Measurements from ENCODE around the gene TOGARAM1.
A peak's percentile ranks its signal among the peaks of the same experiment; 100 is the strongest.

Gene TOGARAM1

DNA sequence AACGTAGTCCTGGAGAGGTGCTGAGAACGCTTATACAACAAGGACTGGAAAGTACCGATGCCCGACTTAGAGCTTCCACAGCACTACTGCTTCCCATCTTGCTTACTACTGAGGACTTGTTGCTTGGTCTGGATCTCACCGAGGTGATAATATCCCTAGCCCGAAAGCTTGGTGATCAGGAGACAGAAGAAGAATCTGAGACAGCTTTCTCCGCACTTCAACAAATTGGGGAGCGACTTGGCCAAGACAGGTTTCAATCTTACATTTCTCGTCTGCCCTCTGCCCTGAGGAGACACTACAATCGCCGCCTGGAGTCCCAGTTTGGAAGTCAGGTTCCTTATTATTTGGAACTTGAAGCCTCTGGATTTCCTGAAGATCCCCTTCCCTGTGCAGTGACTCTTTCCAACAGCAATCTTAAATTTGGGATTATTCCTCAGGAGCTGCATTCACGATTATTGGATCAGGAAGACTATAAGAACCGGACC is 1.1 kb downstream of the TOGARAM1 start:
- no peak for DNase-seq

DNA sequence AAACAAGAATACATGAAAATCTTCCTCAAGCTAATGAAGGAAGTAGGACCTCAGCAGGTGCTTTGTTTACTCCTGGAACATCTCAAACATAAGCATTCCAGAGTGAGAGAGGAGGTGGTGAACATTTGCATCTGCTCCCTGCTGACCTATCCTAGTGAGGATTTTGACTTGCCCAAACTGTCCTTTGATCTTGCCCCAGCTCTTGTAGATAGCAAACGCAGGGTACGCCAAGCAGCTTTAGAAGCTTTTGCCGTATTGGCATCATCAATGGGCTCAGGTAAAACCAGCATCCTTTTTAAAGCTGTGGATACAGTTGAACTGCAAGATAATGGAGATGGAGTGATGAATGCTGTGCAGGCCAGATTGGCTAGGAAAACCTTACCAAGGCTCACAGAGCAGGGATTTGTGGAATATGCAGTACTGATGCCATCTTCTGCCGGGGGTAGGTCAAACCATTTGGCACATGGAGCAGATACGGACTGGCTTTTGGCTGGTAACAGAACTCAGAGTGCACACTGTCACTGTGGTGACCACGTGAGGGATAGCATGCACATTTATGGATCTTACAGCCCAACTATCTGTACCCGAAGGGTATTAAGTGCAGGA is 1.9 kb downstream of the TOGARAM1 start:
- no peak for DNase-seq

DNA sequence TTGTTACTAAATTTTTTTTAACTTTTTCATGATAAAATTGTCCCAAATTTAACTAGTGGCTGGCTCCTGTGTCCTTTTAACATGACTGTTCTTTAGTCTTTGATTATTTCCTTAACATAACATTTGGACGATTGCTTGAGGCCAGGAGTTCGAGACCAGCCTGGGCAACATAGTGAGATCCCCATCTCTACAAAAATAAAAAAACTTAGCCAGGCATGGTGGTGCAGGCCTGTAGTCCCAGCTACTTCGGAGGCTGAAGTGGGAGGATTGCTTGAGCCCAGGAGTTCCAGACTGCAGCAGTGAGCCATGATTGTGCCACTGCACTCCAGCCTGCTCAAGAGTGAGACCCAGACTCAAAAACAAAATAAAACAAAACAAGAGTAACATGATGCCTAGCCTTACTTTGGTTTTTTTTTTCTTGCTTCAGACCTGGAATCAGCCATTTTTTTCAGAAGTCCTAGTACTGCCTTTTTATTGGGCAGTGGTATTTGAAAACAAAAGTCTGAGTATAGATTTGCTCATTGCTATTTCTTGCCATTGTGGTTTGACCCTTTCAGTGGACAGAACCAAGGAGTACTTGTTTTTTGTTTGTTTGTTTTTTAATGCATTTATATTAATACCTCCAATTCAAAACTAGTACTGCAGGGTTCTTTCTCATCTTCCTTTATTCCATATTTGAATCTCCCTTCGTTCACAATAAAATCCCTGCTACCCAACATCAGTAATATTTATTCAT is 4.8 kb downstream of the TOGARAM1 start:
- DNase-seq, result peak; percentile 12

DNA sequence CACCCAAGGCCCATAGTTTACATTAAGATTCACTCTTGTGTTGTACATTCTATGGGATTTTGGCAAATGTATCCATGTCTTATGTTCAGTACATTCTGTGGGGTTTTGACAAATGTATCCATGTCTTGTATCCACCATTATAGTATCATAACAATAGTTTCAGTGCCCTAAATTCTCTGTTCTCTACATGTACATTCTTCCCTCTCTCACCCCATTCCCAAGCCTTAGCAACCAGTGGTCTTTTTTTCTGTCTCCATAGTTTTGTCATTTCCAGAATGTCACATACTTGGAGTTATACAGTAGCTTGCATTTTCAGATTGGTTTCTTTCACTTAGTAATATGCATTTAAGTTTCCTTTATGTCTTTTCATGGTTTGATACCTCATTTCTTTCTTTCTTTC is 6.7 kb downstream of the TOGARAM1 start:
- no peak for DNase-seq

DNA sequence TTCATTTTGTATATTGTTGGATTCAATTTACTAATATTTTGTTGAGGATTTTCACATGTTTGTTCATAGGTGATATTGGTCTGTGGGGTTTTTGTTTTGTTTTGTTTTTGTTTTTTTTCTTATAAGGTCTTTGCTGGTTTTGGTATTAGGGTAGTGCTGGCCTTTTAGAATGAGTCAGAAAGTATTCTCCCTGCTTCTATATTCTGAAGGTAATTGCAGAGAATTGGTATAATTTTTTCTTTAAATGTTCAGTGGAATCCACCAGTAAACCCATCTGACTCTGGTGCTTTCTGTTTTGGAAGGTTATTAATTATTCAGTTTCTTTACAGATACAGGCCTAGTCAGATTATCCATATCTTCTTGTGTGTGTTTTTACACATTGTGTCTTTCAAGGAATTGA is 8.9 kb downstream of the TOGARAM1 start:
- DNase-seq, result no peak

DNA sequence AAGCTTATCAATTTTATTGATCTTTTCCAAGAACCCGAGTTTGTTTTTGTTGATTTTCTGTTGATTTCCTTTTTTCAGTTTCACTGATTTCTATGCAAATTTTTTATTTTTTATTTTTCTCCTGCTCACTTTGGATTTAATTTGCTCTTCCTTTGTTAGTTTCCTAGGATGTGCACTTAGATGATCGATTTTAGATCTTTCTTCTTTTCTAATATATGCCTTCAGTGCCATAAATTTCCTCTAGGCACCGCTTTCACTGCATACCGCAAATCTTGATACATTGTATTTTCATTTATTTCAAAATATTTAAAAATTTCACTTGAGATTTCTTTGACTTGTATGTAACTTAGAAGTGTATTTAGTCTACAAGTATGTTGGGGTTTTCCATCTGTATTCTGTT is 9.5 kb downstream of the TOGARAM1 start:
- DNase-seq, result no peak

DNA sequence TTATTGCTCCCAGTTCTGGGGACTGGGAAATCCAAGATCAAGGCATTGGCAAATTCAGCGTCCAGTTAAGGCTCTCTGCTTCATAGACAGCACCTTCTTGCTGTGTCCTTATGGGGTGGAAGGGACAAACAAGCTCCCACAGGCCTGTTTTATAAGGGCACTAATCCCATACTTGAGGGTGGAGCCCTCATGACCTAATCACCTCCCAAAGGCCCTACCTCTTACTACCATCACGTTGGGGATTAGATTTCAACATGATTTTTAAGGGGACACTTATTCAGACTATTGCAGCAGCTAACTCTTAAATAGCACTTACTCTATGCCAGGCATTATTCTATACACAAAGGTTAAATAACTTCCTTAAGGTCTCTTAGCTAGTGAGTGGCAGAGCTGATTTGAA is 17.3 kb downstream of the TOGARAM1 start:
- DNase-seq, result no peak

DNA sequence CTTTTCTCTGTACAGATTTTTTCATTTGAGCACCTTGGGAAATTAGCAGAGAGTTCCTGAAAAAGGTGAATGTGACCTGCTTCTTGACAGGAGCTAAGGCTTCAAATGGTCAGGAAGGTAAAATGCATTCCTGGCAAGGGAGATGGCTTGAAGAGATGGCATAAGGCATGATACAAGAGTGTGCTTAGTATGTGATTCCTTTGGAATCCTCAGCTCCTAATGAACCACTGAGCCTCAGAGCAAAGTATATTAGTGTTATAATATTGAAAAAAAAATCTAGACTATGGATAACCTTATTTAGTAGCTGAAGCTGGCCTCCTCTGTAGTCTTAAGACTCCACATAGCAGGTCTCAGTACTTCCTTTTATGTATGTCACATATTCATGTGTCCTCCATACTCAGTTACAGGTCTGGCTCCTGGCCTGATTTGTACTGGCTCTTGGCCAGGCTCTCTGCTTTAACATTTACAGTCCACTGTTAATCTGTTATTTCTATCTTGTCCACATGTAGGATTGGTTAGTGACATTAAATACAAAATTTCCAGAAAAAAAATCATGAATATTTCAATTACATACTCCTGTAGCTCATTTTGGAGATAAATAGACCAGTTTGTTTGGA is 17.9 kb downstream of the TOGARAM1 start:
- DNase-seq, result no peak

DNA sequence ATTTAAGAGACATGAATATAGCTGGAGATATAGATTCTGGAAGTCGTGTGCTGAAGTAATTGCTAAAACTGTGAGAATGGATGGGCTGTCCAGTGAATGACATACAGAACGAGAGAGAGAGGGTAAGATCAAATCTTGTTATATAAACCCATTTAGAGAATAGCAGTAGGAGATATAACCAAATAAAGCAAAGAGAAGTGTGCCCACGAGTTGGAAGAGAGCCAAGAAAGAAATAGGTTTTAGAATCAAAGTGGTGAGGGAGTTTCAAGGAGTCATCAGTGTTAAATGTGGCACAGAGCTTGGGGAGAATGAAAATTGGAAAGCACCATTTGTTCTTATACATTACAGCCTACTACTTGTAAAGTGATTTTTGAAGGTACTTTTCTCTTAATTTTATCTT is 19.2 kb downstream of the TOGARAM1 start:
- peak; percentile 9 for DNase-seq

DNA sequence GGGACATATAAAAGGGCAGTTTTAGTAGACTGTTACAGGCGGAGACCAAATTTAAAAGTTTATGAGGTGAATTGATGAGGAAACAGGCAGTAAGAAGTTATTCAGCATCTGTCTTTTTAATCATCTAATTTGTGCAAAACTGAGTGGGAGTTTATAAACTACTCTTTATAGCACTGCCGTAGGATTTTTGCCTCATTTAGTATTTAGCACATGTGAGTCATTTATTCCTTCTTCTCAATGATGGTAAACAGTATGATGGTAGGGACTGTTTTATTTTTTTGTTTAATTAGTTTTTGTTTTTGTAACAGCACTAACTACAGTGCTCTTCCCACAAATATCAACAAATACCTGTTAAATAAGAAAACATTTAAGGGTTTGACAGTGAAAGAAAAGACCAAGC is 20.6 kb downstream of the TOGARAM1 start:
- DNase-seq, result no peak

DNA sequence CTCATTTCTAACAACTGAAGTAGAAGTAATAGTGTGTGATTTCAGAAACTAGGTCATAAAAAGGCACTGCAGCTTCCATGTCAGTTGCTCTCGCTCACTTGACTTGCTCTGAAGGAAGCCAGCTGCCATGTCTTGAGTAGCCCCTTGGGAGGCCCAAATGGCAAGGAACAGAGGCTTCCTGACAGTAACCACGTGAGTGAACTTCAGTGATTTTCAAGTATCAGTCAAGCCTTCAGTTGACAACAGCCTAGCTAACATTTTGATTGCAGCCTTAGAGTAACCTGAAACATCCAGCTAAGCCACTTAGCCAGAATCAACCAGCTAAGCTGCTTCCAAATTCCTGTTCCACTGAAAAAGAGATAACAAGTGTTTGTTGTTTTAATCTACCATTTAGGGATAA is 26.7 kb downstream of the TOGARAM1 start:
- no peak for DNase-seq

DNA sequence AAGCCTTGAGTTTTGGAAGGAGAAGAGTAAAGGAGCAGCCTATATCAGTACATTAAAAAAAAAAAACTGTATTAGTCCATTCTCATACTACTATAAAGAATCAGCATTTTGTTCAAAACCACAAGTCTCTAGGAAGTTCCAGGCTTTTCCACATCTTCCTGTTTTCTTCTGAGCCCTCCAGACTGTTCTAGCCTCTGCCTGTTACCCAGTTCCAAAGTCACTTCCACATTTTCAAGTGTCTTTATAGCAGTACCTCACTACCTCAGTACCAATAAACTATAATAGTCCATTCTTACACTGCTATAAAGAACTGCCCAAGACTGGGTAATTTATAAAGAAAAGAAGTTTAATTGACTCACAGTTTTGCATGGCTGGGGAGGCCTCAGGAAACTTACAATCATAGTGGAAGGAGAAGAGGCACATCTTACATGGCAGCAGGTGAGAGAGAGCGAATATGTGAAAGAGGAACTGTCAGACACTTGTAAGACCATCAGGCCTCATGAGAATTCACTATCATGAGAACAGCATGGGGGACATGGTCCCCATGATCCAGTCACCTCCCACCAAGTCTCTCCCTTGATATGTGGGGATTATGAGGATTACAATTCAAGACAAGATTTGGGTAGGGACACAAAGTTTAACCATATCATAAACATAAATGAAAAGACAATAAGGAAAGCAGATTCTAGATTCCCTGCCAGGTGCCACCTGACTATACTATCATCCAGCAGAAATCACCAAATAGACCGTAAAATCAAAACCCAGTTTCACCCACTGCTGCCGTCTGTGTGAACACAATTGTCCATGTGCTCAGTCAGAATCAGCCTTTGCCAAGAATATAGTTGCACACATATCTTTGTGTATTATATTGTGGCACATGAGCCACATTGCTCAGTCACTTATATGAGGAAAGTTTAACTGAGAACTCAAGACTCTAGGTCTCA is 27.8 kb downstream of the TOGARAM1 start:
- DNase-seq, result peak; percentile 31

DNA sequence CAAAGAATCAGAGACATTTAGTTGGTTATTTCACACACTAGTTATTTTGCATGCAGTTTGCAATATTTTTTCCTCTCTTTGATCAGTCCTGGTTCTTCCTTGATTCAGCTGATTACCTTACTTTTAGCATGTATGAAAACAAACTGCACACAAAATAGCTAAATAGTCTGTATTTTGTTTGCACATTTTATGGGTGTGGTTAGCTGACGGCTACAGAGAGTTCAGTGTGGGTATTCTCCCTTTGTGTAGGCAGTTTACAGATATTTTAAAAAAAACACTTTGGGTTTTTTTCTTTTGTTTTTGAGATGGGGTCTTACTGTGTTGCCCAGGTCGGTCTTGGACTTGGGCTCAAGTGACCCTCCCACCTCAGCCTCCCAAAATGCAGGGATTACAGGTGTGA is 28.5 kb downstream of the TOGARAM1 start:
- no peak for DNase-seq

DNA sequence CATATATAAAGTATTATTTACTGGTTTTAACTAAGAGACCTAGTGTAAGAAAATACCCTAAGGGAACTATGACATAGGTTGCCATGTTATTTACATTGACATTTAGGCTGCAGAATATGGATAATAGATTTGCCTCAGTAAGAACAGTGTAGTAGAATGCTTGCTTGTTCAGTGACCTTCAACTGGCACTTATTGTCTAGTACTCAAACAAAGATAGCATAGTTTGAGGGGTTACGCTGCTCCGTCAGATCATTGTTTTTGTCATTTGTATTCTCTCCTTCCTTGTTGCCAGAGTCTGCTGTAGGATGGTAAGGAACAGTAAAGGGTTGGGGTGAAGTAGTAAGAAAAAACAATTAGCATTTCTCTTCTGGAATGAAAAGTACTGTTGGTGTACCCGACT is 33.2 kb downstream of the TOGARAM1 start:
- DNase-seq, result no peak

DNA sequence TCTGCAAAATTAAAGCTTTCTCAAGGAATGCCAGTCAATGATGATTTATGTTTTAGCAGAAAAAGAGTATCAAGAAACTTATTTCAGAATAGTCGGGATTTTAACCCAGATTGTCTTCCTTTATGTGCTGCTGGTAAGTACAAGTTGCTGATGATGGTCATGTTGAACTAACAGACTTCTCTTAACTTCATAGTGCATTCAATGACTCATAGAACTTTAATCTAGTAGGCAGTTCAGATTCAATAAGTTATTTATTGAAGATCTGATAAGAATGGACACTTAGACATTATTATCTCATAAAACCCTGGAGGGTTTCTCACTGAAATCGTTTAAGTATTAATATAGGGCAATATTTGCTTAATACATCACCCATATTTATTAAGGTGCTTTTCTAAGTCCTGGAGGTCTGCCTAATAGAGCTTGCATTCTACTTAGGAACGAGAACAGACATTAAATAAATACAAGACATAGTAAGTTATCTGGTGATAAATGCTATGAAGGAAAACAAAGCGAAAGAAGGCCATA is 33.8 kb downstream of the TOGARAM1 start:
- no peak for DNase-seq

DNA sequence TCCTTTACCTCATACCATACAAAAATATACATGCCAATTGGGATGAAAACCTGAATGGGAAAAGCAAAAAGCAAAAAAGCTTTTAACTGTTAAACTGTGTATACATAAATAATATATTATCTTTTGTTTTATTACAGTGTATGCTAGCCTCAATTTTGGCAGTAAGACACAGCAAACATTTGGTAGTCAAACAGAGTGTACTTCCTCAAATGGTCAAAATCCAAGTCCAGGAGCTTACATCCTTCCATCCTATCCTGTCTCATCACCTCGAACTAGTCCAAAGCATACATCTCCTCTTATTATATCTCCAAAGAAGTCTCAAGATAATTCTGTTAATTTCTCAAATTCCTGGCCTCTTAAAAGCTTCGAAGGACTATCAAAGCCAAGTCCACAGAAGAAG is 41.9 kb downstream of the TOGARAM1 start:
- no peak for DNase-seq

DNA sequence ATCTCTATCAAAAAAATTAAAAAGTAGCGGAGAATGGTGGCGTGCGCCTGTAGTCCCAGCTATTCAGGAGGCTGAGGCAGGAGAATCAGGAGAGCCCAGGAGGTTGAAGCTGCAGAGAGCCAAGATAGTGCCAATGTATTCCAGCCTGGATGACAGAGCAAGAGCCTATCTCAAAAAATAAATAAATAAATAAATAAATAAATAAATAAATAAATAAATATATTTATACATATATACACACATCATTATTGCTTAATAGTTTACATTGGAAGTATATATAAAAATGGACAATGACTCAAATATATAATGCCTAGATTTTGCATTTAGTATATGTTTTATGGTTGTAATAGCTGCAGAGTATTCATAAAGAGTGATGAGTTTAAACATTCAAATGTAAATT is 53.1 kb downstream of the TOGARAM1 start:
- no peak for DNase-seq

DNA sequence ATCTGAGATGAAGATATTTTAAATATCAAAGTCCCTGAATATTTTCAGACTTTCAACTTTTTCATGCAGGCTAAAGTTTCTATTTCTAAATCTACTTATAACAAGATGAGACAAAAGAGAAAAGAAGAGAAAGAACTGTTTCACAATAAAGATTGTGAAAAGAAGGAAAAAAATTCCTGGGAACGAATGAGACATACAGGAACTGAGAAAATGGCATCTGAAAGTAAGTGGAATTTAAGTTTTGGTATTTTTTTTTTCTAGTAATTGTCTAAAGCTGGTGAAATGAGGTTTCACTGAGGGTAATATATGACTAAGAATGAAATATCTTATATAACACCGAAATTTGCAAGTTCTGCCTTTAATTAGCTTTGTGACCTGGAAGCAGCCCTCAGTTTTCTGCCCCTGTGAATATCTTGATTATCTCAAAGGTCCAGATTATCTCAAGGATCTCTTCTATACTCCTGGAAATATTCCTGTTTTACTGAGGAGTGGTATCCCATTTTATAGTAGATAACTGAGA is 66.2 kb downstream of the TOGARAM1 start:
- DNase-seq, result no peak

DNA sequence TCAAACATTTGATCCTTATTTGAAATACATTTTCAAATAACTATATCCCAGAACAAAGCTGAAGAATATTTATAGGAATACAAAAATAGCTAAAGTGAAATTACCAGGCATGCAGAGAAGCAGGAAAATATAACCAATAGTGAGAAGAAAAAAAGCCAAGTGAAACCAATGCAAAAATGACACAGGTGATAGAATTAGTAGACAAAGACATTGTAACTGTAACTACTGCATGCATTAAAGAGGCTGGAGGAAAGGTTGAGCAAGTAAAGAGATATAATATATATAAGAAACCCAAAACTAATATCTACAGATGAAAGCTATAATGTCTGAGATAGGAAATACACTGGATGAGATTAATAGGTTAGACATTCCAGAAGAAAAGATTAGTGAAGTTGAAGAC is 72.7 kb downstream of the TOGARAM1 start:
- DNase-seq, result no peak

DNA sequence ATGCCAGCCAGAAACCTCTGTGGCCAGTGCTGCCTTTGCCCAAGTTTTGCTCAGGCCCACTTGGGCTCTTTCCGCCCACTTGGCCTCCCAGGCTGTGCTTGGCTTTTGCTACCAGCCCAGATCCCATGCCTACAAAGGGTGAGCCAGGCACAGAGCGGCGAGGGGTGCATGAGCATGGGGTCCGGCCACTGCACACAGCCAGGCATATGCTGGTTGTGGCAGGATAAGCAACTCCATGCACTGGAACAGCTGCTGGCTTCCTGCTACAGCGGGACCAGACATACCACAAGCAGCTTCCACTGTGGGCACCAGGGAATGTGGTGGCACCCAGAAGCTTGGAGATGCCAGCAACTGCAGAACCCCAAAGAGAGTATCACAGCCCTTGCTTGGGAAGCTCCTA is 76.3 kb downstream of the TOGARAM1 start:
- no peak for DNase-seq

DNA sequence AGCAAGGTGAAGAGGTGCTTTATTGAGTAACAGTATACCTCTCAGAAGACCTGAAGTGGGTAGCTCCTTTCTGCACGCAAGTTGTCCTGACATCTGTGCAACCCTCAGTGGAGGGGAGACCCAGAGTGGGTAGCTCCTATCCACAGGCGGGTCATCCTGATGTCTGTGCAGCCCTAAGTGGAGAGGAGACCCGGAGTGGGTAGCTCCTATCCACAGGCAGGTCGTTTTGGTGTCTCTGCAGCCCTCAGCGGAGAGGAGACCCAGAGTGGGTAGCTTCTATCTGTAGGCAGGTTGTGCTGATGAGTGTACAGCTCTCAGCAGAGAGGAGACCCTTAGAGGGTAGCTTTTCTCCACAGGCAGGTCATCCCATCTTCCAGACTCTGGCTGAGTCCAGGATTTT is 76.9 kb downstream of the TOGARAM1 start:
- peak; percentile 14 for DNase-seq

DNA sequence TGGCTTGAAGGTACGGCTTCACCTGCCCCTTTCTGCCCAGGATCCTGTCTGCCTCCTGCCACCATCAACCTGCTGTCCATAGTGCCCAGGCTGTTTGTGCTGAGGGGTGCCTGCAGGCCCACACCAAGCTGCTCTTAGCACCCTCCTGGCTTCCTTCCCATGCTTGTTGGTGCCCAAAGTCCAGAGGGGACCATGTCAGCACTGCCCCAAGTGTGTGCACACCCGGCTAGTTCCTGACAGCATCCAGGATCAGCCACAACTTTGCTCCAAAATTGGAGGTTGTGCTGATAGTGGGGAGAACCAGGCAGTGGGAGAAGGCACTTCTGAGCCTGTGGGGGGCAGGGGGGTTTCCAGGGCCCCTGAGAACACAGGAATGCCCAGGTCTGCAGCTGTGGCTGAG is 77.4 kb downstream of the TOGARAM1 start:
- DNase-seq, result no peak

DNA sequence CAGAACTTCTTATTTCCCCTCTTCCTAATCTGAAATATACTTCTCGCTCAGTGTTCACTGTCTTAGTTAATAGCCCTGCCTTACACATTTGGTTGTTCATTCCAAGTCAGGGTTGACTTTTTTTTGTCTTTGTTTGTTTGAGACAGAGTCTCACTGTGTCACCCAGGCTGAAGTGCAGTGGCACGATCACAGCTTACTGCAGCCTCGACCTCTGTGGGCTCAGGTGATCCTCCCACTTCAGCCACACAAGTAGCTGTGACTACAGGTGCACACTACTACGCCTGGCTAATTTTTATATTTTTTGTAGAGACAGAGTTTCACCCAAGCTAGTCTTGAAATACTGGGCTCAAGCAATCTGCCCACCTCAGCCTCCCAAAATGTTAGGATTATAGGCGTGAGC is 79.7 kb downstream of the TOGARAM1 start:
- no peak for DNase-seq
